Ovary (tissue), 3 donors: Measurements from ENCODE around the gene ANKDD1B.

Source experiments
- EP300 ChIP-seq: sonication (generic); formaldehyde crosslinking; IDR thresholded peaks from one replicate; pipeline ENCODE4 v1.6.1; 2017; ENCODE audit warnings: antibody characterized with exemption
- TF ChIP-seq, protein P1 (sequence below), 3 donors: fragments of 450-650 bp in 2 of 3; fragments of 200-600 bp in 1 of 3; IDR thresholded peaks; one replicate each; pipeline versions ENCODE4 v1.5.1 to v1.8.0; 2016 to 2022; ENCODE audit warnings: antibody characterized with exemption in 3 of 3, mild to moderate bottlenecking in 1 of 3
- donor health status: DM: no; HTN: no; CAD: no.

GRCh38 chr5:75681125-75681830 lies 70.0 kb downstream of the ANKDD1B start:
- TF ChIP-seq, protein P1, sequence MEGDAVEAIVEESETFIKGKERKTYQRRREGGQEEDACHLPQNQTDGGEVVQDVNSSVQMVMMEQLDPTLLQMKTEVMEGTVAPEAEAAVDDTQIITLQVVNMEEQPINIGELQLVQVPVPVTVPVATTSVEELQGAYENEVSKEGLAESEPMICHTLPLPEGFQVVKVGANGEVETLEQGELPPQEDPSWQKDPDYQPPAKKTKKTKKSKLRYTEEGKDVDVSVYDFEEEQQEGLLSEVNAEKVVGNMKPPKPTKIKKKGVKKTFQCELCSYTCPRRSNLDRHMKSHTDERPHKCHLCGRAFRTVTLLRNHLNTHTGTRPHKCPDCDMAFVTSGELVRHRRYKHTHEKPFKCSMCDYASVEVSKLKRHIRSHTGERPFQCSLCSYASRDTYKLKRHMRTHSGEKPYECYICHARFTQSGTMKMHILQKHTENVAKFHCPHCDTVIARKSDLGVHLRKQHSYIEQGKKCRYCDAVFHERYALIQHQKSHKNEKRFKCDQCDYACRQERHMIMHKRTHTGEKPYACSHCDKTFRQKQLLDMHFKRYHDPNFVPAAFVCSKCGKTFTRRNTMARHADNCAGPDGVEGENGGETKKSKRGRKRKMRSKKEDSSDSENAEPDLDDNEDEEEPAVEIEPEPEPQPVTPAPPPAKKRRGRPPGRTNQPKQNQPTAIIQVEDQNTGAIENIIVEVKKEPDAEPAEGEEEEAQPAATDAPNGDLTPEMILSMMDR (IDR thresholded peaks at IDR 0.05), result peak; percentile 28 to 46 (median 43)
- TF ChIP-seq EP300, result no peak
